Measurements from ENCODE around the gene VPS9D1.
A peak's percentile ranks its signal among the peaks of the same experiment; 100 is the strongest.

The VPS9D1 gene, protein sequence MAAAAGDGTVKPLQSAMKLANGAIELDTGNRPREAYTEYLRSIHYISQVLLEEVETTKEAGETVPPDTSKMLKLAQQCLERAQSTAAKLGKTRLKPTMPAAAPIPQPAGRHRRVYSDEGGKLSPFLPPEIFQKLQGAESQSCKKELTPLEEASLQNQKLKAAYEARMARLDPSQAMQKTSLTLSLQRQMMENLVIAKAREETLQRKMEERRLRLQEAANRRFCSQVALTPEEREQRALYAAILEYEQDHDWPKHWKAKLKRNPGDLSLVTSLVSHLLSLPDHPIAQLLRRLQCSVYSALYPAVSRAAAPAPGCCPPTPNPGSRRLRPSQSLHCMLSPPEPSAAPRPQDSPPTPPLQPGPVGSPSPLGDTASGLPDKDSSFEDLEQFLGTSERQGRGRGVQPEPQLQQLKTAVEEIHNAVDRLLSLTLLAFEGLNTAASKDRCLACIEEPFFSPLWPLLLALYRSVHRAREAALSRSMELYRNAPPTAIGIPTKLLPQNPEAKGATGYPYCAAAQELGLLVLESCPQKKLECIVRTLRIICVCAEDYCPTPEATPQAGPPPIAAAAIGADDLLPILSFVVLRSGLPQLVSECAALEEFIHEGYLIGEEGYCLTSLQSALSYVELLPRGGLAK

DNA sequence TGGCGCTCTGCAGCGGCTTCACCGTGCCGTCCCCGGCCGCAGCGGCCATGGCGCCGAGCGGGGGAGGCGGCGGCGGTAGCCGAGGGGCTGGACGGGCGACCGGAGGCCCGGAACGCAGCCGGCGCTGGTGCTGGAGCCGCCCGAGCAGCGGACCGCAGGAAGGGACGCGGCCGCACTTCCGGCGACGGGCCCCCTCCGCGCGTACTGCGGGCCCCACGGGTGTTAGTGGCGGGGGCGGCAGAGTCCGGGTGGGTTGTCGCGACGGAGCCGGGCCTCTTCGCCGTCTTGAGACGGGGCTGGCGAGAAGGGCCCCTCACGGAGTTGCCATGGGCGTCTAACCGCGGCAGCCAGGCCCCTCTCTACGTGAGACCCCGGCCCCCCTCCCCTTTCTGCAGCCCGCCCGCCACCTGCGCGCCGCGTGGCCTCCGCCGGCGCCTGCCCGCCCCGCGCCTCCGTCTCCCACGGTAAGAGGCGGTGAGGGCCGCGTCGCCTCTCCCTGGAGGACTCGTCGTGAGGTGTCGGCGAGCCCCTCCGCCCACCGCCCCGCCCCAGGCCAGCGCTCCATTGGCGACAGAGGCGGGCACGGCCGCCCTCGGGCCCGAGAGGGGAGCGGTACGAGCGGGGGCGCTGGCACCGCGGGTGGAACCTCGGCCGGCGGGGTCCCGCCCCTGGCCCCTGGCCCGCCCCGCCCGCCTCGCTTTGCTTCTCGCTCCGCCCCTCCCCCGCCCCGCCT lies at the start of gene VPS9D1, which contains the start of gene ZNF276:
TSS of gene VPS9D1 (minus strand) at position 86 of the 733 bp plus-strand sequence. CDS start at position 49, 37 bp downstream.
TSS of gene ZNF276 (plus strand) at position 725 of the 733 bp plus-strand sequence. CDS start 104 bp downstream, outside the sequence.
- peak within 1 kb of the TSS; percentile 92 for H3K27ac ChIP-seq (ENCODE audit: low read depth, low read length)
- peaks cover 32 to 47% of the 10 kb centered on the region in 2 donors for H3K4me1 ChIP-seq (ENCODE audit: control insufficient read depth in 1 of 2, insufficient read depth in 2 of 2, low read length in 2 of 2)
- peak within 1 kb of the TSS; percentile 71 to 76 for H3K9ac ChIP-seq (ENCODE audit: low read depth in 1 of 2, low read length in 2 of 2)
- H3K36me3 ChIP-seq (ENCODE audit: control insufficient read depth in 1 of 2, insufficient read depth in 2 of 2, low read length in 2 of 2) = peaks cover 12 to 25% of the 10 kb centered on the region in 2 donors
- H3K27me3 ChIP-seq (ENCODE audit: control insufficient read depth in 1 of 2, insufficient read depth in 2 of 2, low read length in 2 of 2) = no peaks in the 10 kb centered on the region
- peak within 1 kb of the TSS; percentile 78 to 82 for H3K4me3 ChIP-seq (ENCODE audit: low read depth in 1 of 2, low read length in 2 of 2)
- H3K9me3 ChIP-seq (ENCODE audit: control insufficient read depth in 1 of 2, low read length in 2 of 2) = no peaks in the 10 kb centered on the region

GRCh38 chr16:89770367-89770766 lies 49.7 kb upstream of the VPS9D1 start:
- H3K27me3 ChIP-seq (ENCODE audit: control insufficient read depth in 1 of 2, insufficient read depth in 2 of 2, low read length in 2 of 2) = no peaks in the 10 kb centered on the region
- no peaks in the 10 kb centered on the region for H3K9me3 ChIP-seq (ENCODE audit: control insufficient read depth in 1 of 2, low read length in 2 of 2)
- peaks cover 0 to 29% of the 10 kb centered on the region in 2 donors for H3K36me3 ChIP-seq (ENCODE audit: control insufficient read depth in 1 of 2, insufficient read depth in 2 of 2, low read length in 2 of 2)
- H3K9ac ChIP-seq (ENCODE audit: low read depth in 1 of 2, low read length in 2 of 2) = no peak overlapping the region
- H3K4me3 ChIP-seq (ENCODE audit: low read depth in 1 of 2, low read length in 2 of 2) = no peak overlapping the region
- H3K4me1 ChIP-seq (ENCODE audit: control insufficient read depth in 1 of 2, insufficient read depth in 2 of 2, low read length in 2 of 2) = peaks cover 3 to 4% of the 10 kb centered on the region in 2 donors
- H3K27ac ChIP-seq (ENCODE audit: low read depth, low read length) = no peak overlapping the region

DNA sequence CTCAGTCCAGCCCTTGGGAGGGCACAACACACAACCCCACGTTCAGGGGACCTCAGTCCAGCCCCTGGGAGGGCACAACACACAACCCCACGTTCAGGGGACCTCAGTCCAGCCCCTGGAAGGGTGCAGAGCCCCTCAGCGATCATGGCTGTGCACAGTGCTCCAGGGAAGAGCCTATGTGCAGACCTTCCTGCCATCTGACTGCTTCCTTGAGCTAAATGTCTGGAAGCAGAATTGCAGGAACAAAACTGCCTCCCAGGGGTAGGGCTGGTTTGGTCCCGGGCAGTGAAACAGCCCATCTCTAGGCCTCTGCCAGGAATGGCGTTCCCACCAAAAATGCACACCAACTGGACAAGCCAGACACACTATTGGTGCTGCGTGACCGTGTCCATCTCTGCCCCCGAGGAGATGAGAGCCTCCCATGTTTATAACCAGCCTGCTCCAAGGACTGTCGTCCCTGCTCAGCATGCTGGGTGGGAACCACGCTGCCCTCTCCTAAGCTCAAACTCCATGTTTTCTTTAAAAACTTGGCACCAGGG lies 44.7 kb upstream of the VPS9D1 start:
- H3K36me3 ChIP-seq (ENCODE audit: control insufficient read depth in 1 of 2, insufficient read depth in 2 of 2, low read length in 2 of 2) = peaks cover 4 to 14% of the 10 kb centered on the region in 2 donors
- no peaks in the 10 kb centered on the region for H3K27me3 ChIP-seq (ENCODE audit: control insufficient read depth in 1 of 2, insufficient read depth in 2 of 2, low read length in 2 of 2)
- H3K9me3 ChIP-seq (ENCODE audit: control insufficient read depth in 1 of 2, low read length in 2 of 2) = no peaks in the 10 kb centered on the region
- H3K9ac ChIP-seq (ENCODE audit: low read depth in 1 of 2, low read length in 2 of 2) = peak overlapping the region; percentile 67 to 88
- peaks cover 22 to 23% of the 10 kb centered on the region in 2 donors for H3K4me1 ChIP-seq (ENCODE audit: control insufficient read depth in 1 of 2, insufficient read depth in 2 of 2, low read length in 2 of 2)
- H3K4me3 ChIP-seq (ENCODE audit: low read depth in 1 of 2, low read length in 2 of 2) = peak overlapping the region; percentile 82 to 85
- H3K27ac ChIP-seq (ENCODE audit: low read depth, low read length) = peak overlapping the region; percentile 74

GRCh38 chr16:89764711-89765201 lies 44.1 kb upstream of the VPS9D1 start:
- Histone ChIP-seq H3K4me1 (ENCODE audit: control insufficient read depth in 1 of 2, insufficient read depth in 2 of 2, low read length in 2 of 2) (peaks cover 22 to 23% of the 10 kb centered on the region in 2 donors), H3K36me3 (ENCODE audit: control insufficient read depth in 1 of 2, insufficient read depth in 2 of 2, low read length in 2 of 2) (peaks cover 4 to 13% of the 10 kb centered on the region in 2 donors), H3K9ac (ENCODE audit: low read depth in 1 of 2, low read length in 2 of 2) (peak overlapping the region; percentile 67 to 88), H3K27ac (ENCODE audit: low read depth, low read length) (peak overlapping the region; percentile 80), H3K4me3 (ENCODE audit: low read depth in 1 of 2, low read length in 2 of 2) (peak overlapping the region; percentile 82 to 85), H3K9me3 (ENCODE audit: control insufficient read depth in 1 of 2, low read length in 2 of 2) (no peaks in the 10 kb centered on the region), H3K27me3 (ENCODE audit: control insufficient read depth in 1 of 2, insufficient read depth in 2 of 2, low read length in 2 of 2) (no peaks in the 10 kb centered on the region)

DNA sequence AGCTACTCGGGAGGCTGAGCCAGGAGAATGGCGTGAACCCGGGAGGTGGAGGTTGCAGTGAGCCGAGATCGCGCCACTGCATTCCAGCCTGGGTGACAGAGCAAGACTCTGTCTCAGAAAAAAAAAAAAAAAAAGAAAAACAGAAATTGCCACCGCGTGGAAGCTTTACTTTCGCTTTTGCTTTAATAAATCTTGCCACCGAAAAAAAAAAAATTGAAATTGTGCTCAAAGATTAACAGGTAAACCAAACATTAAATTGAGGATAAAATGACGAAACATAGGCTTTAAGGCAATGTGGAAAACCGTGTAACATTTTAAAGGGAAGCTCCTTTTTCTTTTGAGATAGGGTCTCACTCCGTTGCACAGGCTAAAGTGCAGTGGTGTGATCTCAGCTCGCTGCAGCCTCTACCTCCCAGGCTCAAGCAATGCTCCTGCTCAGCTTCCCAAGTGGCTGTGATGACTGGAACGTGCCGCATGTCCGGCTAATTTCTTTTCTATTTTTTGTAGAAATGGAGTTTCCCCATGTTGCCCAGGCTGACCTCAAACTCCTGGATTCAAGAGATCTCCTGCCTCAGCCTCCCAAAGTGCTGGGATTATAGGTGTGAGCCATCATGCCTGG lies 40.7 kb upstream of the VPS9D1 start:
- Histone ChIP-seq H3K27me3 (ENCODE audit: control insufficient read depth in 1 of 2, insufficient read depth in 2 of 2, low read length in 2 of 2) (no peaks in the 10 kb centered on the region), H3K4me3 (ENCODE audit: low read depth in 1 of 2, low read length in 2 of 2) (peak overlapping the region; percentile 40 to 72), H3K27ac (ENCODE audit: low read depth, low read length) (peak overlapping the region; percentile 37), H3K36me3 (ENCODE audit: control insufficient read depth in 1 of 2, insufficient read depth in 2 of 2, low read length in 2 of 2) (peaks cover 8 to 38% of the 10 kb centered on the region in 2 donors), H3K9ac (ENCODE audit: low read depth in 1 of 2, low read length in 2 of 2) (peak overlapping the region in 1 of 2 donors; percentile 70), H3K9me3 (ENCODE audit: control insufficient read depth in 1 of 2, low read length in 2 of 2) (no peaks in the 10 kb centered on the region), H3K4me1 (ENCODE audit: control insufficient read depth in 1 of 2, insufficient read depth in 2 of 2, low read length in 2 of 2) (peaks cover 22 to 23% of the 10 kb centered on the region in 2 donors)

- peaks cover 14 to 15% of the 10 kb centered on the region in 2 donors for H3K4me1 ChIP-seq (ENCODE audit: control insufficient read depth in 1 of 2, insufficient read depth in 2 of 2, low read length in 2 of 2)
- H3K27me3 ChIP-seq (ENCODE audit: control insufficient read depth in 1 of 2, insufficient read depth in 2 of 2, low read length in 2 of 2) = no peaks in the 10 kb centered on the region
- no peak overlapping the region for H3K9ac ChIP-seq (ENCODE audit: low read depth in 1 of 2, low read length in 2 of 2)
- H3K27ac ChIP-seq (ENCODE audit: low read depth, low read length) = no peak overlapping the region
- no peaks in the 10 kb centered on the region for H3K9me3 ChIP-seq (ENCODE audit: control insufficient read depth in 1 of 2, low read length in 2 of 2)
- H3K36me3 ChIP-seq (ENCODE audit: control insufficient read depth in 1 of 2, insufficient read depth in 2 of 2, low read length in 2 of 2) = peaks cover 8 to 45% of the 10 kb centered on the region in 2 donors
- no peak overlapping the region for H3K4me3 ChIP-seq (ENCODE audit: low read depth in 1 of 2, low read length in 2 of 2)
Measured at GRCh38 chr16:89759746-89760340, 39.1 kb upstream of the VPS9D1 start.

DNA sequence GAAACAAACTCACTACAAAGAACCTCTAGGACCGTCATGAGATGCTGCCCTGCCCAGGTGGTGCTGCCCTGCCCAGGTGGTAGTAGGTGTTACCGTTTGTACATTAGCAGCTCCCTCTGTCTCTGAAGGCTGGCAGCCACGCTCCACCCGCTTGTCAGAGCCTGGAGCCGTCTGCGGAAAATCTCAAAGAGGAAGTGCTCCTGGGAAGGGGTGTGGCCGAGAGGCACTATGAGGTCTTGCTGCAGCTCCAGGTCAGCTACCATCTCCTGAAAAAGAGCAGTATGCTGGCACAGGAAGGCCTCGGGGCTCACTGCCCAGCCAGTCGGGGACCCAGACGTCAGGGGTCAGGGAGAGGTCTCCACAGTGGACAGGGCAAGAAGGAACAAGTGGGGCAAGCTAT lies 28.9 kb upstream of the VPS9D1 start:
- H3K4me1 ChIP-seq (ENCODE audit: control insufficient read depth in 1 of 2, insufficient read depth in 2 of 2, low read length in 2 of 2) = peaks cover 0 to 5% of the 10 kb centered on the region in 2 donors
- no peaks in the 10 kb centered on the region for H3K27me3 ChIP-seq (ENCODE audit: control insufficient read depth in 1 of 2, insufficient read depth in 2 of 2, low read length in 2 of 2)
- H3K9me3 ChIP-seq (ENCODE audit: control insufficient read depth in 1 of 2, low read length in 2 of 2) = no peaks in the 10 kb centered on the region
- no peak overlapping the region for H3K27ac ChIP-seq (ENCODE audit: low read depth, low read length)
- H3K36me3 ChIP-seq (ENCODE audit: control insufficient read depth in 1 of 2, insufficient read depth in 2 of 2, low read length in 2 of 2) = peaks cover 22 to 44% of the 10 kb centered on the region in 2 donors
- H3K9ac ChIP-seq (ENCODE audit: low read depth in 1 of 2, low read length in 2 of 2) = no peak overlapping the region
- no peak overlapping the region for H3K4me3 ChIP-seq (ENCODE audit: low read depth in 1 of 2, low read length in 2 of 2)

- Histone ChIP-seq H3K36me3 (ENCODE audit: control insufficient read depth in 1 of 2, insufficient read depth in 2 of 2, low read length in 2 of 2) (peaks cover 25 to 50% of the 10 kb centered on the region in 2 donors), H3K9me3 (ENCODE audit: control insufficient read depth in 1 of 2, low read length in 2 of 2) (no peaks in the 10 kb centered on the region), H3K4me3 (ENCODE audit: low read depth in 1 of 2, low read length in 2 of 2) (no peak overlapping the region), H3K27ac (ENCODE audit: low read depth, low read length) (no peak overlapping the region), H3K27me3 (ENCODE audit: control insufficient read depth in 1 of 2, insufficient read depth in 2 of 2, low read length in 2 of 2) (no peaks in the 10 kb centered on the region), H3K4me1 (ENCODE audit: control insufficient read depth in 1 of 2, insufficient read depth in 2 of 2, low read length in 2 of 2) (peaks cover 0 to 5% of the 10 kb centered on the region in 2 donors), H3K9ac (ENCODE audit: low read depth in 1 of 2, low read length in 2 of 2) (no peak overlapping the region)
Measured at GRCh38 chr16:89748921-89749320, 28.2 kb upstream of the VPS9D1 start.

- Histone ChIP-seq H3K27me3 (ENCODE audit: control insufficient read depth in 1 of 2, insufficient read depth in 2 of 2, low read length in 2 of 2) (no peaks in the 10 kb centered on the region), H3K9ac (ENCODE audit: low read depth in 1 of 2, low read length in 2 of 2) (no peak overlapping the region), H3K4me3 (ENCODE audit: low read depth in 1 of 2, low read length in 2 of 2) (no peak overlapping the region), H3K4me1 (ENCODE audit: control insufficient read depth in 1 of 2, insufficient read depth in 2 of 2, low read length in 2 of 2) (peaks cover 0 to 5% of the 10 kb centered on the region in 2 donors), H3K9me3 (ENCODE audit: control insufficient read depth in 1 of 2, low read length in 2 of 2) (no peaks in the 10 kb centered on the region), H3K36me3 (ENCODE audit: control insufficient read depth in 1 of 2, insufficient read depth in 2 of 2, low read length in 2 of 2) (peaks cover 25 to 53% of the 10 kb centered on the region in 2 donors), H3K27ac (ENCODE audit: low read depth, low read length) (no peak overlapping the region)
Measured at GRCh38 chr16:89748076-89748475, 27.4 kb upstream of the VPS9D1 start.

Measured in duodenal mucosa (tissue), 2 donors.